Measurements from ENCODE around the gene PARP3.

The PARP3 gene

GRCh38 chr3:51934139-51934850, 7.9 kb upstream of the PARP3 start:
- no peak for DNase-seq

GRCh38 chr3:51934991-51935885, 6.9 kb upstream of the PARP3 start:
- DNase-seq: no peak

- DNase-seq: no peak
Measured at GRCh38 chr3:51935886-51936755, 6.0 kb upstream of the PARP3 start.

- no peak for DNase-seq
Measured at GRCh38 chr3:51937014-51937413, 5.1 kb upstream of the PARP3 start.

GRCh38 chr3:51937611-51938450, 4.3 kb upstream of the PARP3 start:
- no peak for DNase-seq

GRCh38 chr3:51938780-51939425, 3.3 kb upstream of the PARP3 start:
- DNase-seq: no peak

GRCh38 chr3:51940648-51941462, 1.3 kb upstream of the PARP3 start:
- DNase-seq: no peak

GRCh38 chr3:51941463-51941797, 733 bp upstream of the PARP3 start:
- no peak for DNase-seq

- DNase-seq: no peak
Measured at GRCh38 chr3:51942603-51943450, 664 bp downstream of the PARP3 start.

GRCh38 chr3:51943451-51944391, 1.6 kb downstream of the PARP3 start:
- DNase-seq: no peak

GRCh38 chr3:51944451-51945021, 2.4 kb downstream of the PARP3 start:
- no peak for DNase-seq

- no peak for DNase-seq
Measured at GRCh38 chr3:51945031-51945840, 3.1 kb downstream of the PARP3 start.

GRCh38 chr3:51945926-51946705, 4.0 kb downstream of the PARP3 start:
- DNase-seq: no peak

- DNase-seq: no peak
Measured at GRCh38 chr3:51946796-51947195, 4.6 kb downstream of the PARP3 start.

GRCh38 chr3:51947215-51947900, 5.2 kb downstream of the PARP3 start:
- no peak for DNase-seq

GRCh38 chr3:51948016-51948580, 5.9 kb downstream of the PARP3 start:
- no peak for DNase-seq

Measured in NCI-H1105 treated with DMSO at 0.1 percent for 48 hours (cell line).